ENCODE data around the gene LSAMP. TPM values are rescaled to one million over a fixed set of nuclear protein-coding genes. Genes with fewer than 3 reads are reported as not detected.
A peak's percentile ranks its signal among the peaks of the same experiment; 100 is the strongest.

The LSAMP gene
- total RNA-seq, 1 experiment from 2014 or later = not detected

DNA sequence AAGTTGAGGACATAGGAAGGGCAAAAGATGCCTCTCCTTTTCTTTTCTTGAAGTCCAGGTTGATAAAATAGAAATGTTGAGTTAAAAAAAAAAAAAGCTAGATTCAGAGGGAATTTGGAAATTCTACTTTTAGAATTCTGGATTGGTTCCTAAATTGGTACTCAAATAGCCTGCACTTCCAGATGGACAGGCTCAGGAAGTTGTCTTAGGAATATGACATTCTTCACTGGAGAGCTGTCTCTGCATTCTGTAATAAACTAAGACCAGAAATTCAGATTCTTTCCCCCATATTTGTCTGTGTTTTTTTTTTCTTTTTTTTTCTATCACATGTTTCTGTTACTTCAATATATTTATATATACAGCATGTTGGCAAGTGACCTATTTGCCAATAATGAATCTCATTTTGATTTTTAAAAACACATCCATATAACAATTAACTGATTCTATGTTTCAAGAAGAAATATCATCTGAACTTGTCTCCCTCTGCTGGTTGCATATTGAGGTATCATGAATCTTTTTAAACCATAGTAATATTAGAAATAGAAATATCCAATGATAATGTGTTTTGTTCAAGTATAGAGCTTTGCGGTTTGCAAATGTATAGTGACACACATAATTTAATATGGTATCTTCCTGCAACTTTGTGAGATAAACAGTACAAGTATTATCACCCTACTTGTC, 8.5 kb upstream of the LSAMP start:
- Histone ChIP-seq H3K9me2 (ENCODE audit: insufficient read depth) (no peaks in the 10 kb centered on the region), H2AFZ (no peak overlapping the region), H3K4me3 (no peak overlapping the region), H3K27ac (no peak overlapping the region), H3F3A (ENCODE audit: insufficient read depth, low read depth) (no peaks in the 10 kb centered on the region), H3K9me3 (ENCODE audit: insufficient read depth, low read depth) (no peaks in the 10 kb centered on the region), H3K27me3 (ENCODE audit: insufficient read depth, low read depth) (no peaks in the 10 kb centered on the region), H3K4me1 (replicated peaks; ENCODE audit: insufficient read depth) (no peaks in the 10 kb centered on the region), H3K79me2 (ENCODE audit: low read depth) (no peaks in the 10 kb centered on the region), H4K20me1 (ENCODE audit: insufficient read depth) (no peaks in the 10 kb centered on the region), H3K36me3 (ENCODE audit: low read depth) (no peaks in the 10 kb centered on the region), H3K4me2 (no peak overlapping the region)
- intact Hi-C loops (cut with micrococcal nuclease; ENCODE audit: unreplicated experiment) = loop anchor here (1.0 kb wide), 1 partner anchor 314 kb away; no protein-coding TSS in a partner anchor
- POLR2A ChIA-PET (ENCODE audit: unreplicated experiment) = no interaction called here
- no TSS peak for BruUV-seq (replicated peaks)
- CTCF ChIA-PET = no interaction called here
- TF ChIP-seq EZH2 (IDR thresholded peaks at IDR 0.05; ENCODE audit: low read depth) (no peak), CTCF (conservative IDR thresholded peaks at IDR 0.05) (peak; percentile 33; the same call in 1 of the 2 replicates)
- no peak for DNase-seq

GRCh38 chr3:116449546-116450350, 4.5 kb upstream of the LSAMP start:
- Histone ChIP-seq H3K27ac (no peak overlapping the region), H3K9me3 (ENCODE audit: insufficient read depth, low read depth) (no peaks in the 10 kb centered on the region), H3K4me2 (no peak overlapping the region), H3F3A (ENCODE audit: insufficient read depth, low read depth) (no peaks in the 10 kb centered on the region), H3K9me2 (ENCODE audit: insufficient read depth) (no peaks in the 10 kb centered on the region), H3K79me2 (ENCODE audit: low read depth) (no peaks in the 10 kb centered on the region), H3K36me3 (ENCODE audit: low read depth) (no peaks in the 10 kb centered on the region), H3K27me3 (ENCODE audit: insufficient read depth, low read depth) (peaks cover 5% of the 10 kb centered on the region; the same call in 1 of the 2 replicates), H4K20me1 (ENCODE audit: insufficient read depth) (no peaks in the 10 kb centered on the region), H2AFZ (no peak overlapping the region), H3K4me1 (replicated peaks; ENCODE audit: insufficient read depth) (no peaks in the 10 kb centered on the region), H3K4me3 (no peak overlapping the region)
- ChIA-PET POLR2A (ENCODE audit: unreplicated experiment) (no interaction called here), CTCF (no interaction called here)
- TF ChIP-seq EZH2 (IDR thresholded peaks at IDR 0.05; ENCODE audit: low read depth) = no peak
- no peak for TF ChIP-seq CTCF (conservative IDR thresholded peaks at IDR 0.05)
- DNase-seq = no peak
- intact Hi-C loops (cut with micrococcal nuclease; ENCODE audit: unreplicated experiment) = no loop called here
- BruUV-seq (replicated peaks) = no TSS peak

DNA sequence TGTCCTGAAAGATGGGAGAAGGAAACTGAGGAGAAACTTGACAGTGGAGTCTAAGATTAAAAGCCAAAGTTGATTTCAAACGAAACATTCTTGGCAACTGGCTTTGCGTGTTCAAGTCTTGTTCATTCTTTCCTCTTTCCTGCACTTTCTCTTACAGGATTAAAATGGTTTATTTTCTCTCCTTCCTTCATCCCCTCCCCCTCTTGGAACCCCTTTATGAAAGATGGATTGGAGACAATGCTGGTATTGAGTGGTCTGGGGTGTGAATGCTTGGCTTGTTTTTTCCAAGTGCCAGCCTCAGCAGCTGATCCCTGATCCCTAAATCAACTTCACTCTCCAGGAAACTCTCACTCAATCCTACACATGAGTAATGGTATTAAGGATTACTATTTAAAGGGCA, 703 bp upstream of the LSAMP start:
- Histone ChIP-seq H3K9me2 (ENCODE audit: insufficient read depth) (no peaks in the 10 kb centered on the region), H4K20me1 (ENCODE audit: insufficient read depth) (no peaks in the 10 kb centered on the region), H3K27me3 (ENCODE audit: insufficient read depth, low read depth) (peaks cover 22% of the 10 kb centered on the region), H3K9me3 (ENCODE audit: insufficient read depth, low read depth) (no peaks in the 10 kb centered on the region), H3F3A (ENCODE audit: insufficient read depth, low read depth) (no peaks in the 10 kb centered on the region), H2AFZ (no peak overlapping the region), H3K79me2 (ENCODE audit: low read depth) (no peaks in the 10 kb centered on the region), H3K4me2 (no peak overlapping the region), H3K4me1 (replicated peaks; ENCODE audit: insufficient read depth) (no peaks in the 10 kb centered on the region), H3K36me3 (ENCODE audit: low read depth) (no peaks in the 10 kb centered on the region), H3K27ac (no peak overlapping the region), H3K4me3 (no peak overlapping the region)
- intact Hi-C loops (cut with micrococcal nuclease; ENCODE audit: unreplicated experiment) = no loop called here
- no peak for TF ChIP-seq EZH2 (IDR thresholded peaks at IDR 0.05; ENCODE audit: low read depth)
- no peak for TF ChIP-seq CTCF (conservative IDR thresholded peaks at IDR 0.05)
- no TSS peak for BruUV-seq (replicated peaks)
- POLR2A ChIA-PET (ENCODE audit: unreplicated experiment) = no interaction called here
- no peak for DNase-seq
- CTCF ChIA-PET = no interaction called here

Data from PC-9 (cell line).